AG09319 (cell line): ENCODE results near the gene XYLT1.
A peak's percentile ranks its signal among the peaks of the same experiment; 100 is the strongest.

ENCODE experiments used
- DNase-seq: peaks from one replicate; pipeline ENCODE4 v3.0.0-alpha.2; 2010; ENCODE audit warnings: low read depth; ENCODE audit errors: extremely low read depth
- TF ChIP-seq, protein P1 (sequence below): IDR thresholded peaks from 2 replicates; pipeline ENCODE4 v1.5.1; 2011; ENCODE audit warnings: low read depth, mild to moderate bottlenecking, inconsistent platforms, low read length, moderate library complexity

XYLT1 gene

DNA sequence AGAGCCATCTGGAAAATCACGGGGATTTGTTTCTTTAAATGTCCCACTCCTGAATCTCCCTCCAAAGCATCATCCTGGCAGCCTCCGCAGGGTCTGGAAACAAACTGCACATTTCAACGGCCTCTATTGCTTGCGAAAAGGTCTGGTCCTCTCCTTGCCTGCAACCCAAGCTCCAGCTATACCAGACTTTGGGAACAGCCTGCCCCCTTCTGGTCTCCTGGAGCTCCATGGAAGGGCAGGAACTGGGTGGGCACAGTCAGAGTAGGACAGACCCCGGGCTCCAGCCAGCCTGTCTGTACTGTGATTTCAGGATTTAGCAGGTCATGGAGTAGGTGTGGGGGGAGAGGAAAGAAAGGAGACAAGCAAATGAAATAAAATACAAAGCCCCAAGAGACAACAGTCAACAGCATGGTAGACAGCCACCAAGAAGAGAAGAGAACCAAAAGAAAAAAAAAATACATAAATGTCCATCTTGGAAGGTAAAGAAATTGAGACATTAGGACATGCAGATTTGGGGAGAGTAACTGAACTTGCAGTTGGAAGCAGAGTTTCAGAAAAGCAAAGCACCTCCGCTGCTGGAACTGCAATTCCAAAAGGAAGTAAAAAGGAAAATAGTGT lies 2.7 kb downstream of the XYLT1 start:
- TF ChIP-seq, protein P1, sequence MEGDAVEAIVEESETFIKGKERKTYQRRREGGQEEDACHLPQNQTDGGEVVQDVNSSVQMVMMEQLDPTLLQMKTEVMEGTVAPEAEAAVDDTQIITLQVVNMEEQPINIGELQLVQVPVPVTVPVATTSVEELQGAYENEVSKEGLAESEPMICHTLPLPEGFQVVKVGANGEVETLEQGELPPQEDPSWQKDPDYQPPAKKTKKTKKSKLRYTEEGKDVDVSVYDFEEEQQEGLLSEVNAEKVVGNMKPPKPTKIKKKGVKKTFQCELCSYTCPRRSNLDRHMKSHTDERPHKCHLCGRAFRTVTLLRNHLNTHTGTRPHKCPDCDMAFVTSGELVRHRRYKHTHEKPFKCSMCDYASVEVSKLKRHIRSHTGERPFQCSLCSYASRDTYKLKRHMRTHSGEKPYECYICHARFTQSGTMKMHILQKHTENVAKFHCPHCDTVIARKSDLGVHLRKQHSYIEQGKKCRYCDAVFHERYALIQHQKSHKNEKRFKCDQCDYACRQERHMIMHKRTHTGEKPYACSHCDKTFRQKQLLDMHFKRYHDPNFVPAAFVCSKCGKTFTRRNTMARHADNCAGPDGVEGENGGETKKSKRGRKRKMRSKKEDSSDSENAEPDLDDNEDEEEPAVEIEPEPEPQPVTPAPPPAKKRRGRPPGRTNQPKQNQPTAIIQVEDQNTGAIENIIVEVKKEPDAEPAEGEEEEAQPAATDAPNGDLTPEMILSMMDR = peak; percentile 97
- peak; percentile 57 for DNase-seq

- DNase-seq = no peak
- TF ChIP-seq, protein P1 = no peak
These were observed 3.9 kb downstream of the XYLT1 start for GRCh38 chr16:17466876-17467275.

GRCh38 chr16:17465460-17465859 lies 5.3 kb downstream of the XYLT1 start:
- TF ChIP-seq, protein P1 = no peak
- DNase-seq = no peak

- TF ChIP-seq, protein P1 = no peak
- DNase-seq = no peak
These were observed 7.4 kb downstream of the XYLT1 start for GRCh38 chr16:17463335-17463734.

DNA sequence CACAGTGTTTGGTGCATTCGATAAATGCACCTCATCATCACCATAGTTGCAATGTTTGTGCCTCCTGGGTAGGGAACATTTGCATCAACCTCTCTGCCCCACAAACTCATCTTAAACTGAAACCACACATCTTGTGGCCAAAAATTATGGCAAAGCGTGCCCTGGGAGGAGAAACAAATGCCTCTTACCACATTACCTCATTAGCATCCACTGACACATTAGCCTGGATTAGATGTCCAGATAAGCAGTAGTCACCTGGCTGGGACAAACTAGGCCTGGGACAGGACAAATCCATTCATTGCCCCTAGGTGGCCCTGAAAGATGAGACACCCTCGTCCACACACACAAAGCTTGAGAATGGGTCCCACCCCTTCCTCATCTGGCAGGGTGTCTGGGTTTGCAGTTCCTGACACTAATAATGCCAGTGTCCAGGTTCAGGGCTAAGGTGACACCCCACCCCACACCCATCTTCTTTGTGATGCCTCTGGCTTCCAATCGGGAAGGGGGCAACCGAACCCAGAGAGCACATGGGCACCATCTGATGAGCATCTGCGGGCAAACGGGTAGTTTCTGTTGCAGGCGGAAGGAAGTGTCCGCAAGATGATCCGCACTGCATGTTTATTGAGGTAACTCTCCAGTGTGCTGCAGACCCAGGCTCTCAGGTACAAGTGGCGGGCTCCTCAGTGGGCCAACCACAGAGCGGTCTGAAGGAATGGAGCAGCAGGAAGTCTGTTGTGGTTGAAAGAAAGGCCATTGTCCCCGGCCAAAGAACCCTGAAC lies 8.6 kb downstream of the XYLT1 start:
- DNase-seq = no peak
- TF ChIP-seq, protein P1 = no peak

- DNase-seq = no peak
- TF ChIP-seq, protein P1 = no peak
These were observed 9.9 kb downstream of the XYLT1 start for GRCh38 chr16:17460890-17461289.

DNA sequence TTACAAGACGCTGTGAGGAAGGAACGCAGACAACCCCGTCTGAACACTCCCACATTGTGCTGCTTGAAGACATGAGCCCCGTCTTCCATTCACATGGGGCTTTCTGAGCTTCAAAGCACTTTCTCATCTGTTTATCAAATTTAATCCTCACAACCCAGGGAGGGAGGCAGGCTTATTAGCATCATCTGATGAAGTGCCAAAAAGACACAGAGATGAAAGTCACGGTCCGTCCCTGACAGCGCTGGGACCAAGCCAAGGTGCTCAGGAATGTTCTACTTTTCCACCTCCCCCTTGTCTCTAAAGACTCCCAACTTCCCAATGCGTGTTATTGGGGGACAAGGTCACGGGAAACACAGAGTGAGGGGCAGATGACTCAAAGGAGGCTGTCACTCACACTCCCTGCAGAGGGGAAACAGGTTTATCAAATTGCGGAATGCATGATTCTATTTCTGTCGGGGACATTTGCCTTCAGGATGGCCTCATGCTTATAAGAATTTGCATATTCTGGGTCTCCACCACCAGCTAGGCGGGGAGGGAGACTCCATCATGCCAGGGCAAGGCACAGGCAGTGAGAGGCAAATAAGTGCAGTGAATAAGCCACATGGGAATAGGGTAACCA lies 10.7 kb downstream of the XYLT1 start:
- TF ChIP-seq, protein P1 = no peak
- no peak for DNase-seq
